Adrenal gland (tissue), 5 donors: ENCODE data around the gene PYM1.
"Not testable (repeated sequence)": the region's sequence is repeated elsewhere in the genome, so short reads cannot be mapped to it uniquely, and the experiment has no call there.

Source experiments
- CTCF ChIP-seq, 6 experiments: fragments of 450-650 bp in 4 of 6; fragments of 200-600 bp in 2 of 6; sonication (generic) in 1 of 6; IDR thresholded peaks; 1 replicate in 5 of 6; 2 replicates in 1 of 6; pipeline versions ENCODE4 v1.5.1 to v1.8.0; 2016 to 2021; ENCODE audit warnings: antibody characterized with exemption in 6 of 6, mild to moderate bottlenecking in 2 of 6, moderate library complexity in 1 of 6
- POLR2A ChIP-seq, 2 donors: fragments of 450-650 bp; IDR thresholded peaks; one replicate each; pipeline ENCODE4 v1.6.1; 2017; ENCODE audit warnings: antibody characterized with exemption in 2 of 2, mild to moderate bottlenecking in 2 of 2, moderate library complexity in 1 of 2
- donor health status: DM: no; HTN: no; CAD: no.

- TF ChIP-seq CTCF, POLR2A (IDR thresholded peaks at IDR 0.05): not testable (repeated sequence)
Measured at GRCh38 chr12:55862931-55863330, 64.8 kb downstream of the PYM1 start.
